D721Med (cell line): ENCODE measurements around the gene PCDHB16.
A peak's percentile ranks its signal among the peaks of the same experiment; 100 is the strongest.
"Not testable (repeated sequence)": the region's sequence is repeated elsewhere in the genome, so short reads cannot be mapped to it uniquely, and the experiment has no call there.

Source experiments
- DNase-seq: peaks from one replicate; pipeline ENCODE4 v3.0.0; 2011; ENCODE audit warnings: low spot score; ENCODE audit not compliant: insufficient read length
- FAIRE-seq: peaks from 2 replicates; lab custom pipeline; 2011; peaks lifted over from hg19 to GRCh38; lab: Jason Lieb, UNC
- TF ChIP-seq, protein P1 (sequence below): IDR thresholded peaks from 2 replicates; pipeline ENCODE4 v1.5.1; 2012; ENCODE audit warnings: mild to moderate bottlenecking, control low read depth; ENCODE audit not compliant: insufficient read depth; ENCODE audit errors: missing control alignments

PCDHB16 gene

DNA sequence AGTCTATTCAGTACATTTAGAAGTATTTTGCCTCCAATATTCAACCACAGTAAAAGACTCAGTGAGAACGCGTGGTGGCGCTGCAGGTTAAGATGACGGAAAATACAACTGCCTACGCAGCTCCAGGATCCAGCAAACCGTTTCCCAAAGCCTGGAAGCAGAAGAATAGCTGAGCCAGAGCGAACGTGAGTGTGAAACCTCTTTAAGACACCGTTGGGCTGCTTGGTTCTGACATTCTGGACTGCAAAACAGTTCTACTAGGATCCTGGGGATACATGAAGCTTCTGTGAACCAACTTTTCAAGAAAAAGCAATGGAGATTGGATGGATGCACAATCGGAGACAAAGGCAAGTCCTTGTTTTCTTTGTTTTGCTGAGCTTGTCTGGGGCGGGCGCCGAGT is at the start of gene PCDHB16:
Gene PCDHB16, plus strand, starts transcription at position 140 of the 400 bp plus-strand sequence. Its CDS starts 173 bp downstream, at position 313.
- no peak for DNase-seq
- FAIRE-seq: peak; percentile 95
- TF ChIP-seq, protein P1, sequence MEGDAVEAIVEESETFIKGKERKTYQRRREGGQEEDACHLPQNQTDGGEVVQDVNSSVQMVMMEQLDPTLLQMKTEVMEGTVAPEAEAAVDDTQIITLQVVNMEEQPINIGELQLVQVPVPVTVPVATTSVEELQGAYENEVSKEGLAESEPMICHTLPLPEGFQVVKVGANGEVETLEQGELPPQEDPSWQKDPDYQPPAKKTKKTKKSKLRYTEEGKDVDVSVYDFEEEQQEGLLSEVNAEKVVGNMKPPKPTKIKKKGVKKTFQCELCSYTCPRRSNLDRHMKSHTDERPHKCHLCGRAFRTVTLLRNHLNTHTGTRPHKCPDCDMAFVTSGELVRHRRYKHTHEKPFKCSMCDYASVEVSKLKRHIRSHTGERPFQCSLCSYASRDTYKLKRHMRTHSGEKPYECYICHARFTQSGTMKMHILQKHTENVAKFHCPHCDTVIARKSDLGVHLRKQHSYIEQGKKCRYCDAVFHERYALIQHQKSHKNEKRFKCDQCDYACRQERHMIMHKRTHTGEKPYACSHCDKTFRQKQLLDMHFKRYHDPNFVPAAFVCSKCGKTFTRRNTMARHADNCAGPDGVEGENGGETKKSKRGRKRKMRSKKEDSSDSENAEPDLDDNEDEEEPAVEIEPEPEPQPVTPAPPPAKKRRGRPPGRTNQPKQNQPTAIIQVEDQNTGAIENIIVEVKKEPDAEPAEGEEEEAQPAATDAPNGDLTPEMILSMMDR: peak; percentile 89

DNA sequence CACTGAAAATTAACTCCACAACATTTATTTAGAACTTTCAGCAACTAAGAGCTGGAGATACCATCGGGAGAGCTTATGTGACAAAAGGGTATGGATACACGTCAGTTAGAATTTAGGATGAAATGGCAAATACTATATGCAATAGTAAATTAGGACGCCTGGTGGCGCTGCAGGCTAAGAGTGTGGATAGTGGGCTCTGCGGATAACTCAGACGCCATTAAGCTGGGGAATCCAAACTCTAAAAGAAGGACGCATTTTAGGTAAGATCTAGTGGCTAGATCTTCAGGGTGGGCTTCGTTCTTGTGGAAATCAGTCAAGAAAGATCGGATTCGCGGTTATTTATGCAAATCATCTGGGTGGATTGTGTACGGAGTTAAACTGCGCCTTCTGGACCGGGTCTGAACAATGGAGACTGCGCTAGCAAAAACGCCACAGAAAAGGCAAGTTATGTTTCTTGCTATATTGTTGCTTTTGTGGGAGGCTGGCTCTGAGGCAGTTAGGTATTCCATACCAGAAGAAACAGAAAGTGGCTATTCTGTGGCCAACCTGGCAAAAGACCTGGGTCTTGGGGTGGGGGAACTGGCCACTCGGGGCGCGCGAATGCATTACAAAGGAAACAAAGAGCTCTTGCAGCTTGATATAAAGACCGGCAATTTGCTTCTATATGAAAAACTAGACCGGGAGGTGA is 47.0 kb upstream of the PCDHB16 start, which contains the start of gene PCDHB5:
Gene PCDHB5, plus strand, starts transcription at position 177 of the 688 bp plus-strand sequence. Its CDS starts 229 bp downstream, at position 406.
- TF ChIP-seq, protein P1: no peak
- DNase-seq: no peak
- peak; percentile 78 for FAIRE-seq

DNA sequence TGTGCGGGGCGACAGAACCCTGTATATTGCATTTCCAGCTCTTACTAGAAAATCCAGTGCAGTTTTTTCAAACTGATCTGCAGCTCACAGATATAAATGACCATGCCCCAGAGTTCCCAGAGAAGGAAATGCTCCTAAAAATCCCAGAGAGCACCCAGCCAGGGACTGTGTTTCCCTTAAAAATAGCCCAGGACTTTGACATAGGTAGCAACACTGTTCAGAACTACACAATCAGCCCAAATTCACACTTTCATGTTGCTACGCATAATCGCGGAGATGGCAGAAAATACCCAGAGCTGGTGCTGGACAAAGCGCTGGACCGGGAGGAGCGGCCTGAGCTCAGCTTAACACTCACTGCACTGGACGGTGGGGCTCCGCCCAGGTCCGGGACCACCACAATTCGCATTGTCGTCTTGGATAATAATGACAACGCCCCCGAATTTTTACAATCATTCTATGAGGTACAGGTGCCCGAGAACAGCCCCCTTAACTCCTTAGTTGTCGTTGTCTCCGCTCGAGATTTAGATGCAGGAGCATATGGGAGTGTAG is 46.4 kb upstream of the PCDHB16 start:
- FAIRE-seq: no peak
- TF ChIP-seq, protein P1: no peak
- DNase-seq: no peak

DNA sequence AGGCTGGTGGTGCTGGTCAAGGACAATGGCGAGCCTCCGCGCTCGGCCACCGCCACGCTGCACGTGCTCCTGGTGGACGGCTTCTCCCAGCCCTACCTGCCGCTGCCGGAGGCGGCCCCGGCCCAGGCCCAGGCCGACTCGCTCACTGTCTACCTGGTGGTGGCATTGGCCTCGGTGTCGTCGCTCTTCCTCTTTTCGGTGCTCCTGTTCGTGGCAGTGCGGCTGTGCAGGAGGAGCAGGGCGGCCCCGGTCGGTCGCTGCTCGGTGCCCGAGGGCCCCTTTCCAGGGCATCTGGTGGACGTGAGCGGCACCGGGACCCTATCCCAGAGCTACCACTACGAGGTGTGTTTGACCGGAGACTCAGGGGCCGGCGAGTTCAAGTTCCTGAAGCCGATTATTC is 44.8 kb upstream of the PCDHB16 start:
- FAIRE-seq, DNase-seq: not testable (repeated sequence)

DNA sequence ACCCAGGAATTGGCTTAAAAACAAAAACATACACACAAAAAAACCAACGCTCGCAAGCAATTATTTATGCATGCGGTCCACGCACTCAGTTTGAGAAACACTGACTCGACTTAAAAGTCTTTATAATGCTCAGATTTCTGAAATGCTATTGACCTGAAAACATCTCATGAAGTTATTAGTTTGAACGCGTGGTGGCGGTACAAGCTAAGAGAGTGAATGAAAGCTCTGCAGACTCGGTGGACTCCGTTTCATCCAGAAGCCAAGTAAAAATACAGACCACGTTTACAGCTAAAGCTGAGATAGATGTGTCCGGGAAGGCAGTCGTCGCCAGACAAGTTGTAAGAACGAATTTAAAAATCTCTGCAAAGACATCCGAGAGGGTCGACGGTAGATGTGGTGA is 32.4 kb upstream of the PCDHB16 start, which contains the start of gene PCDHB6:
Gene PCDHB6, plus strand, starts transcription at position 246 of the 400 bp plus-strand sequence. CDS start 201 bp downstream, outside the sequence.
- FAIRE-seq: no peak
- DNase-seq: no peak
- TF ChIP-seq, protein P1: no peak

DNA sequence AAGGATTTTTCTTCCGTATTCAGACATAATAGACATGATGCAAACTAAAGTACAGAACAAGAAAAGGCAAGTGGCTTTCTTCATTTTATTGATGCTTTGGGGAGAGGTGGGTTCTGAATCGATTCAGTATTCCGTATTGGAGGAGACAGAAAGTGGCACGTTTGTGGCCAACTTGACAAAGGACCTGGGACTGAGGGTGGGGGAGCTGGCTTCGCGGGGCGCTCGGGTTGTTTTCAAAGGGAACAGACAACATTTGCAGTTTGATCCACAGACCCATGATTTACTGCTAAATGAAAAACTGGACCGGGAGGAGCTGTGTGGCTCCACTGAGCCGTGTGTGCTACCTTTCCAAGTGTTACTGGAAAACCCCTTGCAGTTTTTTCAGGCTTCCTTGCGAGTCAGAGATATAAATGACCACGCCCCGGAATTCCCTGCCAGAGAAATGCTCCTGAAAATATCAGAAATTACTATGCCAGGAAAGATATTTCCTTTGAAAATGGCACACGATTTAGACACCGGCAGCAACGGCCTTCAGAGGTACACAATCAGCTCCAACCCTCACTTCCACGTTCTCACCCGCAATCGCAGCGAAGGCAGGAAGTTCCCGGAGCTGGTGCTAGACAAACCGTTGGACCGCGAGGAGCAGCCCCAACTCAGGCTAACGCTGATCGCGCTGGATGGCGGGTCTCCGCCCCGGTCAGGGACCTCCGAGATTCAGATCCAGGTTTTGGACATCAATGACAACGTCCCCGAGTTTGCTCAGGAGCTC is 31.8 kb upstream of the PCDHB16 start:
- DNase-seq (no peak), FAIRE-seq (no peak)
- TF ChIP-seq, protein P1: no peak

DNA sequence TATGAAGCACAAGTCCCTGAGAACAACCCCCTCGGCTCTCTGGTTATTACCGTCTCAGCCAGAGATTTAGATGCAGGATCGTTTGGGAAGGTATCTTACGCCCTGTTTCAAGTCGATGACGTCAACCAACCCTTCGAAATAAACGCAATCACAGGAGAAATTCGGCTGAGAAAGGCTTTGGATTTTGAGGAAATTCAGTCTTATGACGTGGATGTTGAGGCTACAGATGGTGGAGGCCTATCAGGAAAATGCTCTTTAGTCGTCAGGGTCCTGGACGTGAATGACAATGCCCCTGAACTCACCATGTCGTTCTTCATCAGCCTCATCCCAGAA is 31.2 kb upstream of the PCDHB16 start:
- FAIRE-seq (no peak), DNase-seq (no peak)
- TF ChIP-seq, protein P1: no peak

DNA sequence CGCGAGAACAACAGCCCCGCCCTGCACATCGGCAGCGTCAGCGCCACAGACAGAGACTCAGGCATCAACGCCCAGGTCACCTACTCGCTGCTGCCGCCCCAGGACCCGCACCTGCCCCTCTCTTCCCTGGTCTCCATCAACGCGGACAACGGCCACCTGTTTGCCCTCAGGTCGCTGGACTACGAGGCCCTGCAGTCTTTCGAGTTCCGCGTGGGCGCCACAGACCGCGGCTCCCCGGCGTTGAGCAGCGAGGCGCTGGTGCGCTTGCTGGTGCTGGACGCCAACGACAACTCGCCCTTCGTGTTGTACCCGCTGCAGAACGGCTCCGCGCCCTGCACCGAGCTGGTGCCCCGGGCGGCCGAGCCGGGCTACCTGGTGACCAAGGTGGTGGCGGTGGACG is 30.6 kb upstream of the PCDHB16 start:
- DNase-seq, FAIRE-seq: not testable (repeated sequence)

DNA sequence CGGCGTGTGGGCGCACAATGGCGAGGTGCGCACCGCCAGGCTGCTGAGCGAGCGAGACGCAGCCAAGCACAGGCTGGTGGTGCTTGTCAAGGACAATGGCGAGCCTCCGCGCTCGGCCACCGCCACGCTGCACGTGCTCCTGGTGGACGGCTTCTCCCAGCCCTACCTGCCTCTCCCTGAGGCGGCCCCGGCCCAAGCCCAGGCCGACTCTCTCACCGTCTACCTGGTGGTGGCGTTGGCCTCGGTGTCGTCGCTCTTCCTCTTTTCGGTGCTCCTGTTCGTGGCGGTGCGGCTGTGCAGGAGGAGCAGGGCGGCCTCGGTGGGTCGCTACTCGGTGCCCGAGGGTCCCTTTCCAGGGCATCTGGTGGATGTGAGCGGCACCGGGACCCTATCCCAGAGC is 30.1 kb upstream of the PCDHB16 start:
- FAIRE-seq, DNase-seq: not testable (repeated sequence)
